Fibroblast of skin of left biceps (primary cell): Measurements from ENCODE around the gene DYRK2.

ENCODE experiments used
- DNase-seq, 2 experiments: peaks; one replicate each; pipeline ENCODE4 v3.0.0-alpha.2; 2013; ENCODE audit warnings: low read depth in 2 of 2

The DYRK2 gene

GRCh38 chr12:67704071-67704470, 55.5 kb downstream of the DYRK2 start:
- no peak for DNase-seq

GRCh38 chr12:67705394-67706370, 57.1 kb downstream of the DYRK2 start:
- DNase-seq = peak; percentile 71 to 74

DNA sequence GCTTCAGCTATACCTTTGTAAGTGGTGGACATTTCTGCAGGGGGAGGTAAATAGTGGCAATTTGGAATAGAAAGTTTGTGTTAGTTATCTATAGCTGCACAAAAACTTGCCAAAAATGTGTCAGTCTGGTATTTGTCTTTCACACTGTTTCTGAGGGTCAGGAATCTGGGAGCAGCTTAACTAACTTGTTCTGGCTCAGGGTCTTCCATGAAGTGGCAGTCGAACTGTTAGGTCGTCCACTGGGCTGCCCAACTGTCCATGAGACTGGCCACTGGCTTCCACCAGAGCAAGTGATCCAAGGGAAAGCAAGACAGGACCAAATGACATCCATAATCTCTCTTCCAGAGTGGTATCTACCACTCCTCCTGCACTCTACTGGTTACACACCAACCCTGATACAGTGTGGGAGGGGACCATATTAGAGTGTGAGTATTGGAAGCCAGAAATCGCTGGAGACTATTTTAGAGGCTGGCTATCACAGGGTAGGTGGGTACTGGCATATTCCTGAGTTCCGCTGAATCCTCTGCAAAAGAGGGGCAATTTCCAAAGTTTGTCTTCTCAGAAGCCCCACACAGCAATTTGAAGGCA, 60.9 kb downstream of the DYRK2 start:
- no peak for DNase-seq

DNA sequence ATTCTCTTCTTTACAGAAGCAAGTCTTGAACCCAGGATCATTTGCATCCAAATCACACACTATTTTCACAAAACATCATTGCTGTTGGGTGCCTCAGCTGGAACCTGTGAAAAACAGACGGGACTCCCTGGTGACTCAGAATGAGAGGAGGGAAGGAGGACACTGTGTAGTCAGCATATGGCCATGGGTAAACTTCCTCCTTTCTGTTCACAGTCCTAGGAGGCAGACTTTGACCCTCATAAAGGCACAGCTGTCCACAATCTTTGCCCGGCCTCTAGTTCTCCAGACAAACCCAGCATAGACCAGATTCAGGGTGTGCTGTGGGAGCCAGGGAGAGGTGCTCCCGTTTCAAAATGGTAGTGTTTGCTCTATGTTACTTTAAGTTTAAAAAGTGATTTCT, 62.0 kb downstream of the DYRK2 start:
- no peak for DNase-seq

- DNase-seq = no peak
Observed at GRCh38 chr12:67712011-67712410, 63.5 kb downstream of the DYRK2 start.

DNA sequence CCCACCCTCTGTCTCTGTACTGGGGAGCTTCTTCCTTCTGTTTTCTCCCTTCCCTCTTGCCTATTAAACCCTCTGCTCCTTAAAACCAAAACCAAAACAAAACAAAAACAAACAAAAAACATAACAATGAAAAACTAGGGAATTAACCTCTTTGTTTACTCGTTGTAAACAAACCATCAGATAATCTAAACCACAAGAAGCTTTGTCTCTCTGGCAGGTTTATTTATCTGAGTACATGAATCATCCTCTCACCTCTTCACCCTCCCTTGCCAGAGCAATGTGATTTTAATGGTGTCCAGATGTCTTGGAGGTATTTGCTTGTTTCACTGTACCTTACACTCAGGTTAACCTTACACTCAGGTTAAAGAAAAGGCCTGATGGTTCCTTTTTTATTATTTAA, 66.1 kb downstream of the DYRK2 start:
- DNase-seq = no peak
